ENCODE measurements around the gene IL15.

The IL15 gene

DNA sequence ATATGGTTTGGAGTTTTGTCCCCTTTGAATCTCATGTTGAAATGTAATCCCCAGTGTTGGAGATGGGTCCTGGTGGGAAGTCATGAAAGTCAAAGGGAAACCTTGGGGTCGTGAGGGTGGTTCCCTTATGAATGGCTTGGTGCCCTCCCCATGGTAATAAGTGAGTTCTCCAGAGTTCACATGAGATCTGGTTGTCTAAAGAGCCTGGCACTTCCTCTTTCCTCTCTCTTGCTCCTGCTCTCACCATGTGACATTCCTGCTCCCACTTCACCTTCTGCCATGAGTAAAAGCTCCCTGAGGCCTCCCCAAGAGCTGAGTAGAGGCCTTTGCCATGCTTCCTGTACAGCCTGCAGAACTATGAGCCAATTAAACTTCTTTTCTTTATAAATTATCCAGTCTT, 5.5 kb upstream of the IL15 start:
- Histone ChIP-seq H3K4me3 (ENCODE audit: low read depth in 1 of 2, low read length in 1 of 2) (no peak overlapping the region), H3K27me3 (peaks cover 19% of the 10 kb centered on the region), H3K9me3 (no peaks in the 10 kb centered on the region), H3K27ac (no peak overlapping the region), H3K4me1 (ENCODE audit: control insufficient read depth in 1 of 2, insufficient read depth in 1 of 2, low read depth in 1 of 2, low read length in 1 of 2) (no peaks in the 10 kb centered on the region), H3K36me3 (no peaks in the 10 kb centered on the region)
- TF ChIP-seq, protein P1, sequence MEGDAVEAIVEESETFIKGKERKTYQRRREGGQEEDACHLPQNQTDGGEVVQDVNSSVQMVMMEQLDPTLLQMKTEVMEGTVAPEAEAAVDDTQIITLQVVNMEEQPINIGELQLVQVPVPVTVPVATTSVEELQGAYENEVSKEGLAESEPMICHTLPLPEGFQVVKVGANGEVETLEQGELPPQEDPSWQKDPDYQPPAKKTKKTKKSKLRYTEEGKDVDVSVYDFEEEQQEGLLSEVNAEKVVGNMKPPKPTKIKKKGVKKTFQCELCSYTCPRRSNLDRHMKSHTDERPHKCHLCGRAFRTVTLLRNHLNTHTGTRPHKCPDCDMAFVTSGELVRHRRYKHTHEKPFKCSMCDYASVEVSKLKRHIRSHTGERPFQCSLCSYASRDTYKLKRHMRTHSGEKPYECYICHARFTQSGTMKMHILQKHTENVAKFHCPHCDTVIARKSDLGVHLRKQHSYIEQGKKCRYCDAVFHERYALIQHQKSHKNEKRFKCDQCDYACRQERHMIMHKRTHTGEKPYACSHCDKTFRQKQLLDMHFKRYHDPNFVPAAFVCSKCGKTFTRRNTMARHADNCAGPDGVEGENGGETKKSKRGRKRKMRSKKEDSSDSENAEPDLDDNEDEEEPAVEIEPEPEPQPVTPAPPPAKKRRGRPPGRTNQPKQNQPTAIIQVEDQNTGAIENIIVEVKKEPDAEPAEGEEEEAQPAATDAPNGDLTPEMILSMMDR (IDR thresholded peaks at IDR 0.05), result no peak

DNA sequence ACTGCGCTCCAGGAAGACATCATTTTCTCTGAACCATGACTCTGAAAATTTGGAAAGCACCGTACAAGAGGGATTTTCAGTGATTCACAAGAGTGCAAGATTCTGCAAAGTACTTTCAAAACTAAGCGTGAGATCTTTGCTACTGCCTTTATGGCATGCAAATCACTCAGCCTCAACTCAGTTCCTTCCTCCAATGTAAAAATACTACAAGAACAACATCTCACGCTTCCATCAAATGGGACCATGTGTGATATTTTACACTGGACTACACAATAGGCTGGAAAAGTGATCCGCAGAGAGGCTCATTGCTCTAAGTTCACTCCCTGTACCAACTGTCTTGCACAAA, 674 bp upstream of the IL15 start:
- Histone ChIP-seq H3K4me3 (ENCODE audit: low read depth in 1 of 2, low read length in 1 of 2) (peak overlapping the region in 1 of 2 experiments; percentile 53), H3K36me3 (no peaks in the 10 kb centered on the region), H3K4me1 (ENCODE audit: control insufficient read depth in 1 of 2, insufficient read depth in 1 of 2, low read depth in 1 of 2, low read length in 1 of 2) (peaks cover 0 to 5% of the 10 kb centered on the region in 2 experiments), H3K27ac (no peak overlapping the region), H3K27me3 (peaks cover 65% of the 10 kb centered on the region), H3K9me3 (no peaks in the 10 kb centered on the region)
- TF ChIP-seq, protein P1 (IDR thresholded peaks at IDR 0.05), result no peak

DNA sequence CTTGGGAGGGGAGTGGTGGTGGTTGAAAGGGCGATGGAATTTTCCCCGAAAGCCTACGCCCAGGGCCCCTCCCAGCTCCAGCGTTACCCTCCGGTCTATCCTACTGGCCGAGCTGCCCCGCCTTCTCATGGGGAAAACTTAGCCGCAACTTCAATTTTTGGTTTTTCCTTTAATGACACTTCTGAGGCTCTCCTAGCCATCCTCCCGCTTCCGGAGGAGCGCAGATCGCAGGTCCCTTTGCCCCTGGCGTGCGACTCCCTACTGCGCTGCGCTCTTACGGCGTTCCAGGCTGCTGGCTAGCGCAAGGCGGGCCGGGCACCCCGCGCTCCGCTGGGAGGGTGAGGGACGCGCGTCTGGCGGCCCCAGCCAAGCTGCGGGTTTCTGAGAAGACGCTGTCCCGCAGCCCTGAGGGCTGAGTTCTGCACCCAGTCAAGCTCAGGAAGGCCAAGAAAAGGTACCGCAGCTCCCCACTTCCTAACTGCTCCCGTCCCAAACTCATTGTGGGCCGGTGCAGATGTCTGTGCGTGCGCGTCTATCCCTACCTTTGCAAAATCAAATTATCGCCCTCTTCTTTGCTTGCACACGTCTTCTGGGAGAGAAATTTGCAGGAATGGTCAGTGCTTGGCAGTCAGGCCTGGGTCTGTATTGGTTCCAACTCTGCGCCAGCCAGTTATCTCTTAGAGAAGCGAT, 533 bp downstream of the IL15 start:
- TF ChIP-seq, protein P1 (IDR thresholded peaks at IDR 0.05), result no peak
- no peak overlapping the region for H3K27ac ChIP-seq
- peak overlapping the region; percentile 53 to 55 for H3K4me3 ChIP-seq (ENCODE audit: low read depth in 1 of 2, low read length in 1 of 2)
- H3K9me3 ChIP-seq, result no peaks in the 10 kb centered on the region
- H3K36me3 ChIP-seq, result no peaks in the 10 kb centered on the region
- peaks cover 0 to 5% of the 10 kb centered on the region in 2 experiments for H3K4me1 ChIP-seq (ENCODE audit: control insufficient read depth in 1 of 2, insufficient read depth in 1 of 2, low read depth in 1 of 2, low read length in 1 of 2)
- peaks cover 68% of the 10 kb centered on the region for H3K27me3 ChIP-seq

DNA sequence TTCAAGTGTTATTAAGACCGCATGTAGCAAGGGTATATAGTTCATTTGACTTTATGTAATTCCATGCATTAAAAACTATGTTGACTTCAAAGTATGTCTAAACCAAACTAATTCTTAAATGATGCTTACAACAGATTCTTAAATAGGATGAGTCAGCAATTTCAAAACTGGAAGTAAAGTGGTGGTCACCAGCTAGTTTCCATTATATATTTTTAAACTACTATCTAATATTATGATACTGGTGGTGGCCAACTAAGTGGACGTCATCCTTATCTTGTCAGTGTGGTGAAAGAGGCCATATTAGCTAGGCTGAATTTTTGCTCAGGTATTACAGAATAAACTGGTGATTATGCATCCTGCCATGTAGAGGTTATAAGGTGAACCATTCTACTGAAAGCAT, 1.2 kb downstream of the IL15 start:
- TF ChIP-seq, protein P1 (IDR thresholded peaks at IDR 0.05), result no peak
- peaks cover 0 to 5% of the 10 kb centered on the region in 2 experiments for H3K4me1 ChIP-seq (ENCODE audit: control insufficient read depth in 1 of 2, insufficient read depth in 1 of 2, low read depth in 1 of 2, low read length in 1 of 2)
- H3K27ac ChIP-seq, result no peak overlapping the region
- H3K9me3 ChIP-seq, result no peaks in the 10 kb centered on the region
- H3K36me3 ChIP-seq, result no peaks in the 10 kb centered on the region
- no peak overlapping the region for H3K4me3 ChIP-seq (ENCODE audit: low read depth in 1 of 2, low read length in 1 of 2)
- peaks cover 68% of the 10 kb centered on the region for H3K27me3 ChIP-seq

DNA sequence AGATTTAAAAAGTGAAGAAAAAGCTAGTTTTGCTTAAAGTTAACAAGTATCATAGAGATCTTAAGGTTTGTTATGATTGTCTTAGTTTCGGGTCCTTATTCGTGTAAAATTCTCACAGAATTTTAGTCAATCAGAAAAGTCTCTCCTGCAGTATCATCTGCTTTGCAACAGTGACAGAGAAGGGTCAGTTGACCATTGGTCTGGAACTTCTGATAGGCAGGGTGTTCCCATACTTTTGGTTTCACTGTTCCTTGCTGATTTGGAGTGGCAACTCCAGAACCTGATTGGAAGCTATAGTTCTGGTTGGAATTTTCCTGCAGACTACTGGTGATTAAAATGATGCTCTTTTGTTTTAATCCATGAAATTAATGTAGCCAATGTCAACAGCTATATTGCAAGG, 1.8 kb downstream of the IL15 start:
- H3K36me3 ChIP-seq, result no peaks in the 10 kb centered on the region
- H3K9me3 ChIP-seq, result no peaks in the 10 kb centered on the region
- TF ChIP-seq, protein P1 (IDR thresholded peaks at IDR 0.05), result no peak
- H3K27me3 ChIP-seq, result peaks cover 68% of the 10 kb centered on the region
- H3K4me1 ChIP-seq (ENCODE audit: control insufficient read depth in 1 of 2, insufficient read depth in 1 of 2, low read depth in 1 of 2, low read length in 1 of 2), result peaks cover 0 to 5% of the 10 kb centered on the region in 2 experiments
- H3K4me3 ChIP-seq (ENCODE audit: low read depth in 1 of 2, low read length in 1 of 2), result no peak overlapping the region
- no peak overlapping the region for H3K27ac ChIP-seq

Data from neutrophil (primary cell).